Panc1 (cell line): Measurements from ENCODE around the gene C11orf68. TPM values are rescaled to one million over a fixed set of nuclear protein-coding genes. Genes with fewer than 3 reads are reported as not detected.

Experiments
- ATAC-seq: fragments of 200-7000 bp; cut with Tn5 transposase; 2 replicates; pipeline ENCODE4 v1.9.1; 2020; ENCODE audit warnings: mild to moderate bottlenecking, moderate library complexity
- BruUV-seq: library from RNA; stranded (reverse); fragments of 400-500 nt; replicated peaks from 2 replicates; lab custom pipeline; 2021; lab: Mats Ljungman, UMichigan
- CTCF ChIA-PET: fragments of 300-600 bp; sonication (Branson Sonifier 250); formaldehyde crosslinking; loops from one replicate; lab custom pipeline; 2022; ENCODE audit warnings: antibody characterized with exemption; lab: Charles Lee
- POLR2A ChIA-PET: fragments of 300-600 bp; sonication (Branson Sonifier 250); formaldehyde crosslinking; loops from one replicate; lab custom pipeline; 2022; ENCODE audit warnings: antibody characterized with exemption; lab: Charles Lee
- DNase-seq: peaks from one replicate; pipeline ENCODE4 v3.0.0-alpha.2; 2010; ENCODE audit warnings: low read depth, low spot score
- H3K27ac ChIP-seq: 2 replicates; pipeline ENCODE4 v1.5.1; 2011; ENCODE audit warnings: mild to moderate bottlenecking, low read length, inconsistent platforms
- H3K27me3 ChIP-seq: fragments of 200-500 bp; sonication (Bioruptor generic); 2 replicates; pipeline ENCODE4 v1.6.0; 2014; ENCODE audit warnings: low read length, inconsistent platforms; ENCODE audit not compliant: control insufficient read depth, insufficient read depth
- H3K36me3 ChIP-seq: fragments of 200-500 bp; sonication (Bioruptor generic); 2 replicates; pipeline ENCODE4 v1.5.1; 2014; ENCODE audit warnings: inconsistent platforms, mild to moderate bottlenecking, low read length, moderate library complexity; ENCODE audit not compliant: control insufficient read depth, insufficient read depth
- H3K4me1 ChIP-seq: 2 replicates; pipeline ENCODE4 v1.5.1; 2011; ENCODE audit warnings: inconsistent platforms, mild to moderate bottlenecking, low read length, moderate library complexity; ENCODE audit not compliant: control insufficient read depth, insufficient read depth
- H3K4me3 ChIP-seq, 2 experiments: 2 replicates each; pipeline ENCODE4 v1.5.1; 2011 to 2012; ENCODE audit warnings: low read depth in 2 of 2, low read length in 2 of 2, mild to moderate bottlenecking in 2 of 2, inconsistent platforms in 1 of 2, moderate library complexity in 1 of 2
- H3K9me3 ChIP-seq: fragments of 200-500 bp; sonication (Bioruptor generic); 2 replicates; pipeline ENCODE4 v1.5.1; 2014; ENCODE audit warnings: low read depth, mild to moderate bottlenecking, inconsistent platforms, low read length, moderate library complexity; ENCODE audit not compliant: control insufficient read depth, insufficient read depth
- CTCF ChIP-seq: fragments of 450-650 bp; IDR thresholded peaks from 2 replicates; pipeline ENCODE4 v1.5.1; 2017; ENCODE audit warnings: mild to moderate bottlenecking
- POLR2AphosphoS5 ChIP-seq: IDR thresholded peaks from 2 replicates; pipeline ENCODE4 v1.6.1; 2012; ENCODE audit warnings: mild to moderate bottlenecking, low read depth, low read length, moderate library complexity
- SIN3A ChIP-seq: IDR thresholded peaks from 2 replicates; pipeline ENCODE4 v1.6.1; 2012; ENCODE audit warnings: low read depth, mild to moderate bottlenecking, low read length, moderate library complexity, borderline replicate concordance; ENCODE audit not compliant: insufficient read depth
- TCF7L2 ChIP-seq: IDR thresholded peaks from 2 replicates; pipeline ENCODE4 v1.6.1; 2011; ENCODE audit warnings: mild to moderate bottlenecking, low read depth, low read length, inconsistent platforms
- in situ Hi-C: cut with HindIII; loops from 2 replicates; pipeline ENCODE4 v1.10.0; 2016; ENCODE audit warnings: low sequenced_read_pairs, low pct_unique_long_range_greater_than_20kb
- intact Hi-C: fragments of 100-400 bp; cut with micrococcal nuclease; formaldehyde crosslinking; loops from one replicate; pipeline ENCODE4 v1.10.0; 2022; ENCODE audit not compliant: unreplicated experiment
- total RNA-seq: library from RNA; stranded (reverse); gene quantifications from one replicate; pipeline ENCODE4 v1.2.1, GENCODE V29; 2021; ENCODE audit not compliant: unreplicated experiment
- TF ChIP-seq, protein P1 (sequence below), 2 experiments: IDR thresholded peaks; 2 replicates each; pipeline ENCODE4 v1.6.1; 2011 to 2012; ENCODE audit warnings: low read depth in 2 of 2, control low read depth in 1 of 2, low read length in 1 of 2, mild to moderate bottlenecking in 1 of 2, moderate library complexity in 1 of 2; ENCODE audit not compliant: insufficient read depth in 1 of 2

C11orf68 gene
- total RNA-seq, 1 experiment from 2014 or later: 84.7 TPM

DNA sequence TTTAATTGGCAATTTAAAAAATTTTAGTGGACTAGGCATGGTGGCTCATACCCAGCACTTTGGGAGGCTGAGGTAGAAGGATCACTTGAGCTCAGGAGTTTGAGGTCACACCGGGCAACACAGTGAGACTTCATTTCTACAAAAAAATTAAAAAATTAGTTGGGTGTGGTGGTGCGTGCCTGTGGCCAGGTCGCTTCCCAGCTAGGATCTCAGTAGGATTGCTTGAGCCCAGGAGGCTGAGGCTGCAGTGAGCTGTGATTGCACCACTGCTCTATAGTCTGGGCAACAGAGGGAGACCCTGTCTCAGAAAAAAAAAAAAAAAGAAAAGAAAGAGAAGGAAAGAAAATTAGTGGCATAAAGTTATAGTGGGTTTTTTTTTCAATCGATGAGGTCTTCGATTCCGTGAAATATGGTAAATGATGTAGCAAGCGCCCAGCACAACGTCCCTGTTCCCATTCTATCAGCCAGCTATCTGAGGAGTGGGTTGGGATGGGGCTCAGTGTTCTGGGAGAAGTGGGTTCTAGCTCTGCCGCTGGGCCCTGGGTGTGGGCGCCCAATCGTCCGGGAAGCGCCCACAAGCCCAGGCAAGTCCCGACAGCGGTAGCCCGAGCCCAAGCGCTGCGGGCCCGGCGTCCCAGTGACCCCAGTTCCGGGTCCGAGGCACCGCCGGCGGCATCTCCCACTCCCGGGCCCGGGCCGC, 20.1 kb downstream of the C11orf68 start:
- no peaks in the 10 kb centered on the region for H3K27me3 ChIP-seq
- intact Hi-C loops (no loop called here), in situ Hi-C loops (no loop called here)
- DNase-seq: no peak
- no peaks in the 10 kb centered on the region for H3K9me3 ChIP-seq
- BruUV-seq: TSS peak; percentile 66
- no peak for ATAC-seq
- CTCF ChIA-PET: interaction anchor here (0.7 kb wide), 1 partner anchor 16 kb away, joined by 10 read pairs; no protein-coding TSS in a partner anchor
- H3K4me1 ChIP-seq: peaks cover 66% of the 10 kb centered on the region
- H3K27ac ChIP-seq: peak overlapping the region; percentile 87
- peak overlapping the region; percentile 82 to 89 for H3K4me3 ChIP-seq
- POLR2A ChIA-PET: interaction anchor here (0.5 to 4.4 kb wide), 12 partner anchors 8 to 1059 kb away, joined by 3 to 37 read pairs (median 6); partner anchors contain the start of genes CCDC85B and FIBP
- no peaks in the 10 kb centered on the region; the same call in 1 of the 2 replicates for H3K36me3 ChIP-seq
- TF ChIP-seq, protein P1, sequence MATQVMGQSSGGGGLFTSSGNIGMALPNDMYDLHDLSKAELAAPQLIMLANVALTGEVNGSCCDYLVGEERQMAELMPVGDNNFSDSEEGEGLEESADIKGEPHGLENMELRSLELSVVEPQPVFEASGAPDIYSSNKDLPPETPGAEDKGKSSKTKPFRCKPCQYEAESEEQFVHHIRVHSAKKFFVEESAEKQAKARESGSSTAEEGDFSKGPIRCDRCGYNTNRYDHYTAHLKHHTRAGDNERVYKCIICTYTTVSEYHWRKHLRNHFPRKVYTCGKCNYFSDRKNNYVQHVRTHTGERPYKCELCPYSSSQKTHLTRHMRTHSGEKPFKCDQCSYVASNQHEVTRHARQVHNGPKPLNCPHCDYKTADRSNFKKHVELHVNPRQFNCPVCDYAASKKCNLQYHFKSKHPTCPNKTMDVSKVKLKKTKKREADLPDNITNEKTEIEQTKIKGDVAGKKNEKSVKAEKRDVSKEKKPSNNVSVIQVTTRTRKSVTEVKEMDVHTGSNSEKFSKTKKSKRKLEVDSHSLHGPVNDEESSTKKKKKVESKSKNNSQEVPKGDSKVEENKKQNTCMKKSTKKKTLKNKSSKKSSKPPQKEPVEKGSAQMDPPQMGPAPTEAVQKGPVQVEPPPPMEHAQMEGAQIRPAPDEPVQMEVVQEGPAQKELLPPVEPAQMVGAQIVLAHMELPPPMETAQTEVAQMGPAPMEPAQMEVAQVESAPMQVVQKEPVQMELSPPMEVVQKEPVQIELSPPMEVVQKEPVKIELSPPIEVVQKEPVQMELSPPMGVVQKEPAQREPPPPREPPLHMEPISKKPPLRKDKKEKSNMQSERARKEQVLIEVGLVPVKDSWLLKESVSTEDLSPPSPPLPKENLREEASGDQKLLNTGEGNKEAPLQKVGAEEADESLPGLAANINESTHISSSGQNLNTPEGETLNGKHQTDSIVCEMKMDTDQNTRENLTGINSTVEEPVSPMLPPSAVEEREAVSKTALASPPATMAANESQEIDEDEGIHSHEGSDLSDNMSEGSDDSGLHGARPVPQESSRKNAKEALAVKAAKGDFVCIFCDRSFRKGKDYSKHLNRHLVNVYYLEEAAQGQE (IDR thresholded peaks at IDR 0.05; ENCODE audit: insufficient read depth in 1 of 2, low read depth in 2 of 2, low read length in 1 of 2): 0 out of 4 replicates have a peak, but pooled peaks of 1 of the 2 experiments have one; percentile 32
- TF ChIP-seq TCF7L2 (no peak), SIN3A (peak; percentile 85; the same call in 1 of the 2 replicates), CTCF (no peak)

DNA sequence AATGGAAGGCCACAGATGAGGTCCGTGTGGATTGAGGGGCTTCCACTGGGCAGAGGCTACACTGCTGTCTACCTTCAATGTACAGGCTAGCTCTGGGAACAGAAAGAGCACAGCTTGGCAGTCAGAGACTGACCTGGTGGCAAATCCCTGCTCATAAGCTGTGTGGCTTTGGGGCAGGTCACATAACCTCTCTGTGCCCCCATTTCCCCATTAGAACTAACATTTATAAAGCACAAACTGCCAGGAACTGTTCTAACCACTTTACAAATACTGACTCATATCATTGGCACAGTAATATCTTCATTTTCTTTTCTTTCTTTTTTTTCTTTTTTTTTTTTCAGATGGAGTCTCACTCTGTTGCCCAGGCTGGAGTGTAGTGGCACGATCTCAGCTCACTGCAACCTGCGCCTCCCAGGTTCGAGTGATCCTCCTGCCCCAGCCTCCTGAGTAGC, 21.8 kb downstream of the C11orf68 start:
- Histone ChIP-seq H3K4me1 (peaks cover 64% of the 10 kb centered on the region), H3K27ac (peak overlapping the region; percentile 87), H3K4me3 (peak overlapping the region; percentile 82 to 89), H3K36me3 (no peaks in the 10 kb centered on the region; the same call in 1 of the 2 replicates), H3K27me3 (no peaks in the 10 kb centered on the region), H3K9me3 (no peaks in the 10 kb centered on the region)
- ATAC-seq (no peak), DNase-seq (no peak)
- intact Hi-C loops (no loop called here), in situ Hi-C loops (no loop called here)
- CTCF ChIA-PET: no interaction called here
- TF ChIP-seq CTCF (no peak), POLR2AphosphoS5 (peak; percentile 40; the same call in 1 of the 2 replicates)
- POLR2A ChIA-PET: interaction anchor here (0.7 to 4.4 kb wide), 4 partner anchors 15 to 217 kb away, joined by 6 to 37 read pairs (median 14); no protein-coding TSS in a partner anchor
- no TSS peak for BruUV-seq
